Measurements from ENCODE around the gene ADGRV1.

ADGRV1 gene

DNA sequence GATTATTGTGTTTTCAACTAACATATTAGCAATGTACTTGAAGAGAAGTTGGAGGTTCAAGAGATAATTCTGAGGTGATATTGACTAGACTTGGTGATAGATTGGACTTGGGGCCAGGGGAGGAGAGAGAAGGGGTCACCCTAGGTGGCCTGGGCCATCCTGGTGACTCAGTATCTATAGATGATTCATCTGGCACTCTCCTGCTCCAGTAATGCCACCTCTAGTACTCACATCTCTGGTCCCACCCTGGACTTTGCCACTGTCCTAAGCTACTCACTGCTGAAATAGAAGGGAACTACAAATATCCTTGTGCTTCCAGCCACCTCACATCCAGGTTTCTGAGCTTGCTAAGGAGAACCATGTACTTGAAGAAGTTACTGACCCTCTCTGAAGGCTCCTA, 574.6 kb downstream of the ADGRV1 start:
- H3K4me1 Mint-ChIP-seq = peaks cover 11% of the 10 kb centered on the region
- H3K36me3 Mint-ChIP-seq (ENCODE audit: low read depth) = no peaks in the 10 kb centered on the region
- H3K27ac Mint-ChIP-seq = no peak overlapping the region
- TF ChIP-seq, protein P1, sequence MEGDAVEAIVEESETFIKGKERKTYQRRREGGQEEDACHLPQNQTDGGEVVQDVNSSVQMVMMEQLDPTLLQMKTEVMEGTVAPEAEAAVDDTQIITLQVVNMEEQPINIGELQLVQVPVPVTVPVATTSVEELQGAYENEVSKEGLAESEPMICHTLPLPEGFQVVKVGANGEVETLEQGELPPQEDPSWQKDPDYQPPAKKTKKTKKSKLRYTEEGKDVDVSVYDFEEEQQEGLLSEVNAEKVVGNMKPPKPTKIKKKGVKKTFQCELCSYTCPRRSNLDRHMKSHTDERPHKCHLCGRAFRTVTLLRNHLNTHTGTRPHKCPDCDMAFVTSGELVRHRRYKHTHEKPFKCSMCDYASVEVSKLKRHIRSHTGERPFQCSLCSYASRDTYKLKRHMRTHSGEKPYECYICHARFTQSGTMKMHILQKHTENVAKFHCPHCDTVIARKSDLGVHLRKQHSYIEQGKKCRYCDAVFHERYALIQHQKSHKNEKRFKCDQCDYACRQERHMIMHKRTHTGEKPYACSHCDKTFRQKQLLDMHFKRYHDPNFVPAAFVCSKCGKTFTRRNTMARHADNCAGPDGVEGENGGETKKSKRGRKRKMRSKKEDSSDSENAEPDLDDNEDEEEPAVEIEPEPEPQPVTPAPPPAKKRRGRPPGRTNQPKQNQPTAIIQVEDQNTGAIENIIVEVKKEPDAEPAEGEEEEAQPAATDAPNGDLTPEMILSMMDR (IDR thresholded peaks at IDR 0.05; ENCODE audit: unreplicated experiment in 3 of 3) = no peak
- H3K9me3 Mint-ChIP-seq = no peaks in the 10 kb centered on the region
- no peaks in the 10 kb centered on the region for H3K27me3 Mint-ChIP-seq (ENCODE audit: low read depth)
- no peak overlapping the region for H3K4me3 Mint-ChIP-seq

DNA sequence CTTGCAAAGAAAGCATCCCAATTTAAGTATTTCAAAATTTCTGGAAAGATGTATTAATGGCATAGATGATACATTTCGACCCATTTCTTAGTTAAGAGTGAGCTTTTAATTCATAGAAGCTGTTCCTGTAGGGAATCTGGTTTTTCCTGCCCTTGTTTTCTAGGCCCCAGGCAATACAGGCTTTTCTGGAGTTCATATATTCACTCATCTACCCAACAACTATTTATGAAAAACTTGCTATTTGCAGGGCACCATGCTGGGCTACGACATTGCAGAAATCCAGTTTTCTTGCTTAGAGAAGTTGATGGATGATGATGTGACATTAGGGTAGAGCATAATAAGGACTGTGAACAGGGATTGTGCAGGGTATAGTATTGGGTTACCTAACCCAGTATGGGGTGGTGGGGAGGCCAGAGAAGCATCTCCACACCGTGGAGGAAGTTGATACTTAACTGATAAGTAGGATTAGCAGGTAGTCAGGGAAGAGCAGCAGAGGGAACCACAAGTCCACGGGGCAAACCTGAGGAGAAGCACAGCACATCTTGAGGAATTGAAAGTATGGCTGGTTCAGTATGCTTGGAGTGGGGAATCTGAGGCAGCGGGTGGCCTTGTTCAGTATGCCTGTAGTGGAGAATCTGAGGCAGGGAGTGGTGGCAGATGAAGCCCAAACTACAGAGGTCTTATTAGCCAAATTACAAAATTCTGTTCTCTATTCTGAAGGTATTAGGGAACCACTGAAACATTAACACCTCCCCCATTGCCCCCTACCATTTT, 577.1 kb downstream of the ADGRV1 start:
- Mint-ChIP-seq H3K27ac (peak overlapping the region; percentile 14 to 71 (median 56)), H3K27me3 (ENCODE audit: low read depth) (no peaks in the 10 kb centered on the region), H3K36me3 (ENCODE audit: low read depth) (no peaks in the 10 kb centered on the region), H3K4me1 (no peaks in the 10 kb centered on the region), H3K9me3 (no peaks in the 10 kb centered on the region), H3K4me3 (no peak overlapping the region)
- TF ChIP-seq, protein P1 (IDR thresholded peaks at IDR 0.05; ENCODE audit: unreplicated experiment in 3 of 3) = no peak

DNA sequence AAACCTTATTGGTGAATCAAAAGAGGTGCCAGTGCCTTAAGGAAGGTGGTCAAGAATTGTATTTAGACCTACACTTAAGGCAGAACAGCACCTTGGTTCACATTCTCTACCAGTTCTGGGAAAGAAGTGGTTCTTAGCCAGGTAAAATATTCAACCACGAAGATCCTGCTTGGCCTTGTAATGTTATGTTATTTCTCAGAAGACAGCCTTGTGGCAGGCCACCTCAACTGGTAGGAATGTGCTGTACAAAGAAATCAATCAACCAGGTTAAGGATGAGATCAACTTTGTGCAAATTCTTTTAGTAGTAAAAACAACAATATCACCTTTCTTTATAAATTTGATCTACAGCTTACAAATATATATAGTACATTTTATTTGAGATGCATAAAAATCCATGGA, 577.7 kb downstream of the ADGRV1 start:
- no peaks in the 10 kb centered on the region for H3K27me3 Mint-ChIP-seq (ENCODE audit: low read depth)
- no peaks in the 10 kb centered on the region for H3K36me3 Mint-ChIP-seq (ENCODE audit: low read depth)
- H3K9me3 Mint-ChIP-seq = no peaks in the 10 kb centered on the region
- H3K4me3 Mint-ChIP-seq = no peak overlapping the region
- H3K27ac Mint-ChIP-seq = peak overlapping the region; percentile 14 to 71 (median 56)
- TF ChIP-seq, protein P1 (IDR thresholded peaks at IDR 0.05; ENCODE audit: unreplicated experiment in 3 of 3) = no peak
- no peaks in the 10 kb centered on the region for H3K4me1 Mint-ChIP-seq

DNA sequence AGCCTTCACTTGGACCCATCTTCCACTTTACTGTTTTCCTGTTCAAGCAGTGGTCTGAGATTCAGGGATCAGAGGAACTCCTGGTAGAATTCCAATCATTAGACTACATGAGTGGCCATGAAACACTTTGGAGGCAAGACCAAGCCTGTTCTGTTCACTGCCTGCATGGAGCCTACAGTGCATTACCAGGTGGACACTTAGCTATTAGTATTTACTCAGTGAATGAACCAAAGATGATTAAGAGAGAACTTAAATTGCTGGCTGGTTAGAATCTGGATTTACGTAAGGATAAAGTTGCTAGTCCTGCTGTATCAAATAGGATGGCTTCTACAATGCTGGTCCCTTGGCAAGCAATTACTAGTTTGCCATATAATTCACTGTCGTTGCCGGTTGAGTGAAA, 579.0 kb downstream of the ADGRV1 start:
- no peaks in the 10 kb centered on the region for H3K27me3 Mint-ChIP-seq (ENCODE audit: low read depth)
- no peaks in the 10 kb centered on the region for H3K4me1 Mint-ChIP-seq
- H3K27ac Mint-ChIP-seq = no peak overlapping the region
- no peaks in the 10 kb centered on the region for H3K9me3 Mint-ChIP-seq
- no peaks in the 10 kb centered on the region for H3K36me3 Mint-ChIP-seq (ENCODE audit: low read depth)
- TF ChIP-seq, protein P1 (IDR thresholded peaks at IDR 0.05; ENCODE audit: unreplicated experiment in 3 of 3) = no peak
- no peak overlapping the region for H3K4me3 Mint-ChIP-seq

DNA sequence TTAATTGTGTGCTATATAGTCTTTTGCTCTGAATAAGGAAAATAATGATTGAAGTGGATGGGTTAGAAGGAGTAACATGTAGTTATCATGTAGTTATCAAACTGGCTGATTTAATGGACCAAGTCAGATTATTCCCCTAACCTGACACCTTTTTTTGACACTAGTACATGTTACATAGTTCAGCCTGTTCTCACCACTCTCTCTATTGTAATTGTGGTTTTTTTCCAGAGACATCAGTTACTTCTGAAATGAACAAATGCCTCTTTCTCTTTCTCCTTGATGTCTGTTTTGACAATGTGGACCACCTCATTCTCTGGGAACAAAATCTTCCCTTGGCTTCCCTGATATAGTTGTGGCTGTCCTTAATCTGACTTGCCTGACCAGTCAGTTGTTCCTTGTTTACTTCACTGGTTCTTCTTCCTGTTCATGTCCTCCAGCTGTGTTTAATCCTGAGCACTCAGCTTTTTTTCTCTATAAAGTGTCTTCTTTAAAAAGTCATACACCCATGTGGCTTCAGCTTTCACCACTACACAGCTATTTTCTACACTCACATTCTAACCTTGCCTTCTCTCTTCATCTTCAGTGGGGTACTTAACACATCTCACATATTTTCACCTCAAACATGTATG, 581.1 kb downstream of the ADGRV1 start:
- Mint-ChIP-seq H3K27ac (no peak overlapping the region), H3K4me3 (no peak overlapping the region), H3K4me1 (peaks cover 4% of the 10 kb centered on the region), H3K9me3 (no peaks in the 10 kb centered on the region), H3K36me3 (ENCODE audit: low read depth) (no peaks in the 10 kb centered on the region), H3K27me3 (ENCODE audit: low read depth) (no peaks in the 10 kb centered on the region)
- TF ChIP-seq, protein P1 (IDR thresholded peaks at IDR 0.05; ENCODE audit: unreplicated experiment in 3 of 3) = no peak

DNA sequence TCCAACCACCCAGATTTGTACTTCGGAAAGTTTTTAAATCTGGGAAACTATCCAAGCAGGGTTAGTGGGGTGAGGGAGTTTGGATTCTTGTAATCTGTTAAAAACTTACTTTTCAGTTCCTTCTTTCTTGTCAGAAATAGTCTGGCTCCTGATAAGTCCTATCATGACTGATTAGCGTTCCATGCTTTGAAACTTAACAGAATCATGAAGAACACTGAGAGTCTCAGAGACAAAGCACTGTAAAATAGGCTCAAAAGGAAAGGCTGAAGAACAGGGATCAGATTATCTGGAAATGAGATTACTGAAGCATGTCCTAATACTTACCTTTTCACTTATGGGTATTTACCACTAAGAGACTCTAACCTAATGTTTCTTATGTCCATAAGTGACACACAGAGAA, 582.1 kb downstream of the ADGRV1 start:
- Mint-ChIP-seq H3K4me3 (no peak overlapping the region), H3K27ac (no peak overlapping the region), H3K9me3 (no peaks in the 10 kb centered on the region), H3K36me3 (ENCODE audit: low read depth) (no peaks in the 10 kb centered on the region), H3K4me1 (peaks cover 13% of the 10 kb centered on the region), H3K27me3 (ENCODE audit: low read depth) (no peaks in the 10 kb centered on the region)
- TF ChIP-seq, protein P1 (IDR thresholded peaks at IDR 0.05; ENCODE audit: unreplicated experiment in 3 of 3) = no peak
